ENCODE measurements around the gene SLC35E3.

- TF ChIP-seq EP300 (IDR thresholded peaks at IDR 0.05), result no peak
- no peak for TF ChIP-seq POLR2A (IDR thresholded peaks at IDR 0.05; ENCODE audit: low read depth)
Observed at GRCh38 chr12:68767191-68767590, 21.2 kb downstream of the SLC35E3 start.

Data from esophagus muscularis mucosa (tissue), 2 donors.